OCI-LY7 (cell line): Measurements from ENCODE around the gene MMD. TPM values are rescaled to one million over a fixed set of nuclear protein-coding genes. Genes with fewer than 3 reads are reported as not detected.

ENCODE experiments used
- BruUV-seq: library from RNA; stranded (reverse); fragments of 400-500 nt; replicated peaks from 2 replicates; lab custom pipeline; 2021; lab: Mats Ljungman, UMichigan
- CTCF ChIA-PET: fragments of 300-600 bp; sonication (Branson Sonifier 250); formaldehyde crosslinking; loops from one replicate; lab custom pipeline; 2022; ENCODE audit warnings: antibody characterized with exemption; ENCODE audit not compliant: unreplicated experiment; lab: Charles Lee
- POLR2A ChIA-PET: fragments of 300-600 bp; sonication (Branson Sonifier 250); formaldehyde crosslinking; loops from one replicate; lab custom pipeline; 2022; ENCODE audit warnings: antibody characterized with exemption; lab: Charles Lee
- DNase-seq: peaks from one replicate; pipeline ENCODE4 v3.0.0-alpha.2; 2015; ENCODE audit warnings: low spot score
- H2AFZ ChIP-seq: fragments of 200-600 bp; sonication (generic), shearing (Covaris generic); 2 replicates; pipeline ENCODE4 v1.6.1; 2014; ENCODE audit warnings: mild to moderate bottlenecking, antibody characterized with exemption, low read length, moderate library complexity
- H3K27ac ChIP-seq: fragments of 200-600 bp; sonication (generic); 2 replicates; pipeline ENCODE4 v1.5.1; 2014; ENCODE audit warnings: mixed run types, low read depth, mild to moderate bottlenecking, moderate library complexity, low read length, inconsistent platforms; ENCODE audit not compliant: poor library complexity, severe bottlenecking
- H3K36me3 ChIP-seq: fragments of 200-600 bp; sonication (generic); 2 replicates; pipeline ENCODE4 v1.6.1; 2014; ENCODE audit warnings: mild to moderate bottlenecking, antibody characterized with exemption, low read length, moderate library complexity, mixed read lengths; ENCODE audit not compliant: insufficient read depth
- H3K4me1 ChIP-seq: fragments of 200-600 bp; sonication (generic); 2 replicates; pipeline ENCODE4 v1.5.1; 2014; ENCODE audit warnings: mild to moderate bottlenecking, low read length; ENCODE audit not compliant: insufficient read depth, poor library complexity, severe bottlenecking
- H3K4me2 ChIP-seq: fragments of 200-600 bp; sonication (generic); 2 replicates; pipeline ENCODE4 v1.6.1; 2014; ENCODE audit warnings: mild to moderate bottlenecking, low read length
- H3K4me3 ChIP-seq: fragments of 200-600 bp; sonication (generic); 2 replicates; pipeline ENCODE4 v1.5.1; 2014; ENCODE audit warnings: mild to moderate bottlenecking, low read depth, low read length; ENCODE audit not compliant: poor library complexity, severe bottlenecking
- H3K79me2 ChIP-seq: fragments of 200-600 bp; sonication (generic); 2 replicates; pipeline ENCODE4 v1.6.1; 2016; ENCODE audit warnings: low read depth, mild to moderate bottlenecking, low read length, moderate library complexity, mixed read lengths; ENCODE audit not compliant: insufficient read depth
- H3K9me2 ChIP-seq: fragments of 200-600 bp; sonication (generic); 2 replicates; pipeline ENCODE4 v1.6.1; 2016; ENCODE audit warnings: mild to moderate bottlenecking, low read length, mixed read lengths; ENCODE audit not compliant: insufficient read depth
- H3K9me3 ChIP-seq: fragments of 200-600 bp; sonication (generic); 2 replicates; pipeline ENCODE4 v1.6.1; 2014; ENCODE audit warnings: mild to moderate bottlenecking, mixed run types, low read length, mixed read lengths
- H4K20me1 ChIP-seq: fragments of 200-600 bp; sonication (generic); 2 replicates; pipeline ENCODE4 v1.6.1; 2014; ENCODE audit warnings: mild to moderate bottlenecking, antibody characterized with exemption, low read length, moderate library complexity, mixed read lengths; ENCODE audit not compliant: insufficient read depth
- EZH2phosphoT487 ChIP-seq: fragments of 200-600 bp; sonication (generic); IDR thresholded peaks from 2 replicates; pipeline ENCODE4 v1.6.1; 2018; ENCODE audit warnings: low read depth, borderline replicate concordance, mild to moderate bottlenecking, mixed run types, antibody characterized with exemption, low read length, moderate library complexity, mixed read lengths
- intact Hi-C: fragments of 100-400 bp; cut with micrococcal nuclease; formaldehyde crosslinking; loops from one replicate; pipeline ENCODE4 v1.10.0; 2022; ENCODE audit not compliant: unreplicated experiment
- total RNA-seq, 2 experiments: library from RNA; depleted of rRNA in 1 of 2; stranded (reverse); fragments of >200 nt in 1 of 2; shearing (Covaris generic) in 1 of 2; gene quantifications; 2 replicates each; pipeline ENCODE4 v1.2.3, GENCODE V29; 2014 to 2022
- TF ChIP-seq, protein P1 (sequence below): fragments of 200-600 bp; sonication (generic); conservative IDR thresholded peaks from 2 replicates; pipeline ENCODE4 v1.5.1; 2014; ENCODE audit warnings: mild to moderate bottlenecking, antibody characterized with exemption, low read length, moderate library complexity, mixed read lengths

MMD gene
- total RNA-seq, 2 experiments from 2014 or later: 42.7 to 43.8 TPM

DNA sequence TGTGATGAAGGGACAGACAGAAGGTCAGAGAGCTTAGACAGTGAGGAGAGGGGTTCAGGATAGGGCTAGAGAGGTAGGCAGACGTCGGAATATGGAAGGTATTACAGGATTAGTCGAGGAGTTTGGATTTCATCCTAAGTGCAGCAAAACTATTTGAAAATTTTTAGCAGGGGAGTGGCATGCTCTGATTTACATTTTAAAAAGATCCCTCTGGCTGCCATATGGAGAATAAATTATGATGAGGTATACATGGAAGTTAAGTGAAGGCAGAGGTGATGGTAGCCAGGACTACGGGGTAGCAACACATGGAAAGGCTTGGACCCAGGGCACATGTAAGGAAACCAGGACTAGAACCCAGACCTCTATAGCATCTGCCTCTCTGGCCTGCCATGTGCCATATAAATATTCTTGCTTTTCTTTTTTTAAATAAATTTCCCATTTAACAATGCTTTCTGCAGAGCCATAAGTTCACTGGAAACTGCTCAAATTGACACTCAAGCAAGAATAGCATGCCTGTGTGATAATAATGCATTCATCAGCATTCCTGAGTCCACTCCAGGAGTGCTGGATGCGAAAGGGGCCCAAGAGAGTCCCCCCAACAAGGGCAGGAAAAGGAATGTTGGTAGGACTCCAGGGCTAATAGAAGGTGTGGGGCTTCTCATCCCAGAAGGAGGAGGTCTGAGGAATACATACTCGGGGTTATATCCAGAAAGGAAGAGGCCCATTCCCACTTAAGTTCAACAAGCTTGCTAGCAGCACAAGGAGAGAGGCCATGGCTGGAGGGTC is 78.6 kb downstream of the MMD start:
- H3K9me2 ChIP-seq: no peaks in the 10 kb centered on the region
- CTCF ChIA-PET: no interaction called here
- no TSS peak for BruUV-seq
- intact Hi-C loops: no loop called here
- H3K4me1 ChIP-seq: no peaks in the 10 kb centered on the region
- no peak for DNase-seq
- POLR2A ChIA-PET: no interaction called here
- H3K4me3 ChIP-seq: no peak overlapping the region
- H3K9me3 ChIP-seq: no peaks in the 10 kb centered on the region
- TF ChIP-seq EZH2phosphoT487: no peak
- TF ChIP-seq, protein P1, sequence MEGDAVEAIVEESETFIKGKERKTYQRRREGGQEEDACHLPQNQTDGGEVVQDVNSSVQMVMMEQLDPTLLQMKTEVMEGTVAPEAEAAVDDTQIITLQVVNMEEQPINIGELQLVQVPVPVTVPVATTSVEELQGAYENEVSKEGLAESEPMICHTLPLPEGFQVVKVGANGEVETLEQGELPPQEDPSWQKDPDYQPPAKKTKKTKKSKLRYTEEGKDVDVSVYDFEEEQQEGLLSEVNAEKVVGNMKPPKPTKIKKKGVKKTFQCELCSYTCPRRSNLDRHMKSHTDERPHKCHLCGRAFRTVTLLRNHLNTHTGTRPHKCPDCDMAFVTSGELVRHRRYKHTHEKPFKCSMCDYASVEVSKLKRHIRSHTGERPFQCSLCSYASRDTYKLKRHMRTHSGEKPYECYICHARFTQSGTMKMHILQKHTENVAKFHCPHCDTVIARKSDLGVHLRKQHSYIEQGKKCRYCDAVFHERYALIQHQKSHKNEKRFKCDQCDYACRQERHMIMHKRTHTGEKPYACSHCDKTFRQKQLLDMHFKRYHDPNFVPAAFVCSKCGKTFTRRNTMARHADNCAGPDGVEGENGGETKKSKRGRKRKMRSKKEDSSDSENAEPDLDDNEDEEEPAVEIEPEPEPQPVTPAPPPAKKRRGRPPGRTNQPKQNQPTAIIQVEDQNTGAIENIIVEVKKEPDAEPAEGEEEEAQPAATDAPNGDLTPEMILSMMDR: no peak
- H3K79me2 ChIP-seq: no peaks in the 10 kb centered on the region
- H3K36me3 ChIP-seq: no peaks in the 10 kb centered on the region
- H2AFZ ChIP-seq: no peak overlapping the region
- no peak overlapping the region for H3K4me2 ChIP-seq
- no peak overlapping the region for H3K27ac ChIP-seq
- no peaks in the 10 kb centered on the region for H4K20me1 ChIP-seq

Other genes starting within 250 kb of the MMD start
- gene HLF, start 156.9 kb downstream of the MMD start, total RNA-seq (2014; rRNA removed; shearing (Covaris generic)): 0.13 TPM in 1 of 2 replicates, not detected in the other
- gene HLF, start 156.9 kb downstream of the MMD start, total RNA-seq (2022): not detected in 2 replicates
- not detected in 2 replicates for gene SMIM36, start 89.6 kb upstream of the MMD start, total RNA-seq (2014; rRNA removed; shearing (Covaris generic))
- not detected in 2 replicates for gene SMIM36, start 89.6 kb upstream of the MMD start, total RNA-seq (2022)